ENCODE data around the gene ZNF516.

ZNF516 gene

GRCh38 chr18:76472829-76473228, 22.2 kb downstream of the ZNF516 start:
- TF ChIP-seq CTCF (IDR thresholded peaks at IDR 0.05; ENCODE audit: extremely low read depth, insufficient read depth, missing control alignments): no peak
- in situ Hi-C loops (cut with MboI; ENCODE audit: low pct_unique_long_range_greater_than_20kb, low sequenced_read_pairs, unreplicated experiment): no loop called here
- DNase-seq (ENCODE audit: low spot score): no peak

DNA sequence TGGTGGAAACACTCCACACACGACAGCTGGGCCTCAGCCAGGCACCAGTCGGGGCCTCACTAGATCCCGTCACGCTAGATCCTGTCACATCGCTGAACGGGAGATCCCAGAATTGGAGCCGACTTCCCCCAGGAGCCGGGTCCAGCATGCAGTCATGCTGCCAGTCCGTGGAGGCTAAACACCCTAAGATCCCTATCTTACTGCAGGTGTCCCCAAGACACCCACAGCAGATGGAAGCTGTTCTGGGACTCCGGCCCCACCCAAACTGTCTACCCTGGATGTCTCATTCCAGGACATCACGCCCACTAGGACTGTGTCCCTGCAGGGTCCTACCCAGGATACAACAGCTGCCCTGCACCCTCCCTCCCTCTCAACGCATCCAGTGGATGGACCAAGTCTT, 23.4 kb downstream of the ZNF516 start:
- DNase-seq (ENCODE audit: low spot score): no peak
- TF ChIP-seq CTCF (IDR thresholded peaks at IDR 0.05; ENCODE audit: extremely low read depth, insufficient read depth, missing control alignments): no peak
- in situ Hi-C loops (cut with MboI; ENCODE audit: low pct_unique_long_range_greater_than_20kb, low sequenced_read_pairs, unreplicated experiment): no loop called here

GRCh38 chr18:76468345-76469304, 26.4 kb downstream of the ZNF516 start:
- DNase-seq (ENCODE audit: low spot score): no peak
- TF ChIP-seq CTCF (IDR thresholded peaks at IDR 0.05; ENCODE audit: extremely low read depth, insufficient read depth, missing control alignments): no peak
- in situ Hi-C loops (cut with MboI; ENCODE audit: low pct_unique_long_range_greater_than_20kb, low sequenced_read_pairs, unreplicated experiment): no loop called here

DNA sequence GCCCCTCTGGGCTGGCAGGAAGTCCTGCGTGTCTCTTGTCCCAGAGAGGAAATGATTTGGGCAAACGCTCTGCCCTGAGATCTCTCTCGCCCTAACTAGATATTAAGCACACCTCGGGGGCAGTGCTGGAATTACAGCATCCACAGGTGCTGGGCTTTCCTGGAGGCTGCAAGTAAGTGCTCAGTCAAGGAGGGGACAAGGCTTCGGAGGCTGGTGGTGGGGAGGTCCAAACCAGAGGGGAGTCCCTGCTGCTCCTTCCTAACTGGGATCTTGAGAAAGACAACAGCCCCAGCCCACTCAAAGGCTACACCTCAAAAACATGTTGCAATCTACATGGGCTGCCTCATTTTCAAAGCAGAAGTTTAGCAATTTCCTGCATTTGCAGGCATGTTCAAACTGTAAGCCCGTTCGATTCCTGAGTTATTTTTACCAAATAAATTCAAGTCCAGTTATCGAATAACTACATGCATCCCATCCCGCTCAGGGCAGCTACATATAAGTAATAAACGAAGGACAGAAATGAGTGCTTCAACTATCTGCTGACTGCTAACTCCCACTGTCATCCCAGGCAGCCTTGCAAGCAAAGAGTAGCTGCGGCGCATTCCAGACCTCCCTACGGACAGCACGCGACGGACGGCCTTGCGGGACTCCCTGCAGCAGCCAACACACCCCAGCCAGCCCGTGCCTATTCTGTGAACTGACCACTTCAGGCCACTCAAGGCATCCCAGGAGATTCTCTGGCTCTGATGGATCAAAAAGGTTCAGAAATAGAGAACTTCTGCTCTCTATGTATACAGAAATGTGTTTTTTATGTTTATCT, 27.5 kb downstream of the ZNF516 start:
- no peak for TF ChIP-seq CTCF (IDR thresholded peaks at IDR 0.05; ENCODE audit: extremely low read depth, insufficient read depth, missing control alignments)
- in situ Hi-C loops (cut with MboI; ENCODE audit: low pct_unique_long_range_greater_than_20kb, low sequenced_read_pairs, unreplicated experiment): no loop called here
- no peak for DNase-seq (ENCODE audit: low spot score)

GRCh38 chr18:76466410-76466991, 28.5 kb downstream of the ZNF516 start:
- in situ Hi-C loops (cut with MboI; ENCODE audit: low pct_unique_long_range_greater_than_20kb, low sequenced_read_pairs, unreplicated experiment): no loop called here
- DNase-seq (ENCODE audit: low spot score): no peak
- TF ChIP-seq CTCF (IDR thresholded peaks at IDR 0.05; ENCODE audit: extremely low read depth, insufficient read depth, missing control alignments): no peak

- TF ChIP-seq CTCF (IDR thresholded peaks at IDR 0.05; ENCODE audit: extremely low read depth, insufficient read depth, missing control alignments): no peak
- in situ Hi-C loops (cut with MboI; ENCODE audit: low pct_unique_long_range_greater_than_20kb, low sequenced_read_pairs, unreplicated experiment): no loop called here
These were observed 29.2 kb downstream of the ZNF516 start for GRCh38 chr18:76465630-76466409.

More at GRCh38 chr18:76465630-76466409, 29.2 kb downstream of the ZNF516 start:
- no peak for DNase-seq (ENCODE audit: low spot score)

Measured in GM13977 (cell line).